Measurements from ENCODE around the gene C9orf43. TPM values are rescaled to one million over a fixed set of nuclear protein-coding genes. Genes with fewer than 3 reads are reported as not detected.

C9orf43 gene
- total and polyA plus RNA-seq, 9 of the 15 experiments (the other 6 are each of a cell fraction or from before 2014, with no cell fraction given), result 0.21 to 0.58 (median 0.33) TPM

- TF ChIP-seq ZNF76 (CRISPR knock-in tag; IDR thresholded peaks at IDR 0.05; ENCODE audit: borderline replicate concordance) (no peak), ZNF780A (CRISPR knock-in tag; IDR thresholded peaks at IDR 0.05) (no peak)
Observed at GRCh38 chr9:113398796-113399195, 11.8 kb upstream of the C9orf43 start (continued).

- ChIA-PET CTCF (ENCODE audit: low intra/inter-chr PET ratio) (no interaction called here), POLR2A (interaction anchor here (0.7 to 4.5 kb wide), 5 partner anchors 9 to 89 kb away, joined by 3 to 43 read pairs (median 3); partner anchors contain the start of genes C9orf43 and POLE3)
- Histone ChIP-seq H3K36me3 (ENCODE audit: control insufficient read depth, insufficient read depth, low read length) (no peaks in the 10 kb centered on the region), H3K9ac (ENCODE audit: insufficient read depth in 1 of 2, low read depth in 2 of 2, low read length in 2 of 2) (peak overlapping the region in 1 of 2 experiments; percentile 68; a peak in 2 of 4 replicates), H2AFZ (ENCODE audit: low read depth, low read length) (no peak overlapping the region), H4K20me1 (replicated peaks; ENCODE audit: control insufficient read depth, insufficient read depth, low read length) (0 out of 2 replicates have a peak, but pooled peaks cover 3% of the 10 kb centered on the region), H3K4me3 (no peak overlapping the region), H3K4me2 (ENCODE audit: insufficient read depth, low read length) (no peak overlapping the region), H3K27me3 (ENCODE audit: control insufficient read depth in 2 of 2, insufficient read depth in 2 of 2, low read length in 2 of 2) (no peaks in the 10 kb centered on the region), H3K9me1 (ENCODE audit: control insufficient read depth, insufficient read depth, low read length) (no peaks in the 10 kb centered on the region), H3K79me2 (ENCODE audit: control insufficient read depth, insufficient read depth, low read length) (no peaks in the 10 kb centered on the region), H3K9me3 (replicated peaks; ENCODE audit: control insufficient read depth, insufficient read depth, low read depth, low read length) (no peaks in the 10 kb centered on the region), H3K27ac (ENCODE audit: extremely low read depth, low read depth, low read length) (no peak overlapping the region), H3K4me1 (replicated peaks in 1 of 2; ENCODE audit: control insufficient read depth in 2 of 2, insufficient read depth in 2 of 2, low read length in 2 of 2) (peaks cover 22 to 42% of the 10 kb centered on the region in 2 experiments; a peak in 4 of 5 replicates)
- in situ Hi-C loops (cut with MboI) (no loop called here), intact Hi-C loops (cut with micrococcal nuclease) (loop anchor here (10.0 kb wide), 1 partner anchor 125 kb away; the partner anchor contains the start of genes CDC26 and PRPF4)
- FAIRE-seq (no peak), ATAC-seq (no peak), DNase-seq (ENCODE audit: extremely low read depth in 1 of 4, low spot score in 3 of 4) (no peak)
- WGBS (ENCODE audit: insufficient coverage, low coverage, missing lambda C conversion rate), result 76% methylated on average over 3 of the region's 3 CpGs
- no TSS peak for BruUV-seq (replicated peaks)
- TF ChIP-seq ZNF354B (CRISPR knock-in tag; IDR thresholded peaks at IDR 0.05) (no peak), NFIC (IDR thresholded peaks at IDR 0.05) (no peak), ARID1B (IDR thresholded peaks at IDR 0.05) (no peak), L3MBTL2 (IDR thresholded peaks at IDR 0.05) (no peak), HLTF (IDR thresholded peaks at IDR 0.05) (no peak), ZNF551 (CRISPR knock-in tag; IDR thresholded peaks at IDR 0.05) (no peak), MEF2A (IDR thresholded peaks at IDR 0.05; ENCODE audit: control insufficient read depth, low read depth, low read length) (no peak), NFE2 (IDR thresholded peaks at IDR 0.05; ENCODE audit: low read depth) (no peak), ZNF23 (CRISPR knock-in tag; IDR thresholded peaks at IDR 0.05) (no peak), BHLHE40 (IDR thresholded peaks at IDR 0.05; ENCODE audit: low read length) (no peak), SP1 (CRISPR knock-in tag; IDR thresholded peaks at IDR 0.05) (no peak), RUNX1 (IDR thresholded peaks at IDR 0.05; ENCODE audit: low read depth) (no peak), ZNF324 (CRISPR knock-in tag; IDR thresholded peaks at IDR 0.05) (no peak), MBD1 (CRISPR knock-in tag; IDR thresholded peaks at IDR 0.05) (no peak), TBL1XR1 (IDR thresholded peaks at IDR 0.05; ENCODE audit: low read length in 2 of 2) (no peak), E2F6 (IDR thresholded peaks at IDR 0.05; ENCODE audit: borderline replicate concordance in 1 of 2, extremely low read depth in 1 of 2, insufficient read depth in 1 of 2, insufficient read length in 1 of 2, low read depth in 1 of 2, low read length in 1 of 2, poor library complexity in 1 of 2, severe bottlenecking in 1 of 2) (no peak), HMBOX1 (IDR thresholded peaks at IDR 0.05) (no peak)
Observed at GRCh38 chr9:113399646-113400200, 10.8 kb upstream of the C9orf43 start.
